Measurements from ENCODE around the gene FFAR4. TPM values are rescaled to one million over a fixed set of nuclear protein-coding genes. Genes with fewer than 3 reads are reported as not detected.

The FFAR4 gene
- total RNA-seq, 1 donor from 2014 or later, result 1.5 TPM

DNA sequence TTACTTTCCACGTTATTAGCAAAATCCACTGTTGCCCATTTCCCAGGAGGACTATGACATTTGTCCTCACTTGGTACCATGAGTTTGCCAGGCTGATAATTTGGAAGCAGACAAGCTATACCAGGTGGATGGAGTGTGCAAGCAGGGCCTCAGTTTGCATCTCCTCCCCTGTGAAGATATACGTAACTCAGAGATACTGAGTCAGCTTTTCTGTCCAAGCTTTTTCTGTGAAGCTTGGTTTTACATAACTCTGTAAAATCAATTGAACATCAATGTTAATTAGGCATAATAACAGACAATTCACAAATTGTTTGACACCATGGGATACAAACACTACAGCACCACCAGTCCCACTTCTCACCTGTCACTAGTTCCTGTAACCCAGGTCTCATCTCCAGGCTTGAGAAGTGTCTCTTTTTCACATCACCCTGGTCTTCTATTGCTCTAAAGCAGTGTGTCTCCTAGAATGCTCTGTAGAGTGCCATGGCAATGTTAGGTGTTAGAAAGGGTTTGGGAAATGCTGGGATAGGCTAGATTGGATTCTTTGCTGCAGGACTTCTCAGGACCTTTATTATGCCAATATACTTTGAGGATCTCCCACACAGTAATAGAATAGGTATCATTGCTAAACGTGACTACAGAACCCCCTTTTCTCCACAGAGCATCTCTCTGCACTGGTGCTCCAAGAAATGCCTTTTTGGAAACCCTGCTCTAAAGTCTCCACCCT lies 13.7 kb downstream of the FFAR4 start:
- Histone ChIP-seq H3K4me3 (no peak overlapping the region), H3K9me3 (no peaks in the 10 kb centered on the region), H3K4me1 (no peaks in the 10 kb centered on the region), H3K27ac (no peak overlapping the region), H3K36me3 (no peaks in the 10 kb centered on the region), H3K27me3 (no peaks in the 10 kb centered on the region)
- intact Hi-C loops (cut with DNase I), result no loop called here
- TF ChIP-seq POLR2AphosphoS5 (IDR thresholded peaks at IDR 0.05; ENCODE audit: insufficient read depth in 1 of 2, low read depth in 1 of 2), result no peak
- no peak for TF ChIP-seq POLR2A (IDR thresholded peaks at IDR 0.05)
- TF ChIP-seq, protein P1, sequence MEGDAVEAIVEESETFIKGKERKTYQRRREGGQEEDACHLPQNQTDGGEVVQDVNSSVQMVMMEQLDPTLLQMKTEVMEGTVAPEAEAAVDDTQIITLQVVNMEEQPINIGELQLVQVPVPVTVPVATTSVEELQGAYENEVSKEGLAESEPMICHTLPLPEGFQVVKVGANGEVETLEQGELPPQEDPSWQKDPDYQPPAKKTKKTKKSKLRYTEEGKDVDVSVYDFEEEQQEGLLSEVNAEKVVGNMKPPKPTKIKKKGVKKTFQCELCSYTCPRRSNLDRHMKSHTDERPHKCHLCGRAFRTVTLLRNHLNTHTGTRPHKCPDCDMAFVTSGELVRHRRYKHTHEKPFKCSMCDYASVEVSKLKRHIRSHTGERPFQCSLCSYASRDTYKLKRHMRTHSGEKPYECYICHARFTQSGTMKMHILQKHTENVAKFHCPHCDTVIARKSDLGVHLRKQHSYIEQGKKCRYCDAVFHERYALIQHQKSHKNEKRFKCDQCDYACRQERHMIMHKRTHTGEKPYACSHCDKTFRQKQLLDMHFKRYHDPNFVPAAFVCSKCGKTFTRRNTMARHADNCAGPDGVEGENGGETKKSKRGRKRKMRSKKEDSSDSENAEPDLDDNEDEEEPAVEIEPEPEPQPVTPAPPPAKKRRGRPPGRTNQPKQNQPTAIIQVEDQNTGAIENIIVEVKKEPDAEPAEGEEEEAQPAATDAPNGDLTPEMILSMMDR (IDR thresholded peaks at IDR 0.05), result no peak
- DNase-seq (ENCODE audit: extremely low spot score in 2 of 2), result no peak

GRCh38 chr10:93580828-93581227 lies 14.4 kb downstream of the FFAR4 start:
- TF ChIP-seq POLR2AphosphoS5 (IDR thresholded peaks at IDR 0.05; ENCODE audit: insufficient read depth in 1 of 2, low read depth in 1 of 2), result no peak
- Histone ChIP-seq H3K36me3 (no peaks in the 10 kb centered on the region), H3K27ac (no peak overlapping the region), H3K27me3 (no peaks in the 10 kb centered on the region), H3K4me3 (no peak overlapping the region), H3K4me1 (no peaks in the 10 kb centered on the region), H3K9me3 (no peaks in the 10 kb centered on the region)
- no peak for DNase-seq (ENCODE audit: extremely low spot score in 2 of 2)
- intact Hi-C loops (cut with DNase I), result no loop called here

DNA sequence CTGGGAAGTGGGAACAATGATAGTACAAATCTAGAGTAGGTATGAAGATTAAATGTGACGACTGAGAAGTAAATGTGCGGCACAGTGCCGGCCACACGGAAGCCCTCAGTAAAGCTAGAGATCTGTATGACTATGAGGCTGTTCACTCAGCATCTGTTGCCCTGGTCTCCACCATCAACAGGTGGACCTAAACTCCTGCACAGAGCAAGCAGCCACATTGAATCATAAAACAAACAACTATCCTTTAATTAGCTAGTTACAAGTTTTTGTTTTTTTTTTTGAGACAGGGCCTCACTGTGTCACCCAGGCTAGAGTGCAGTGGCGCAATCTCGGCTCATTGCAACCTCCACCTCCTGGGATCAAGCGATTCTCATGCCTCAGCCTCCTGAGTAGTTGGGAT lies 18.0 kb downstream of the FFAR4 start:
- H3K27me3 ChIP-seq, result no peaks in the 10 kb centered on the region
- no peak overlapping the region for H3K27ac ChIP-seq
- H3K9me3 ChIP-seq, result no peaks in the 10 kb centered on the region
- no peak for DNase-seq (ENCODE audit: extremely low spot score in 2 of 2)
- H3K4me3 ChIP-seq, result no peak overlapping the region
- H3K36me3 ChIP-seq, result no peaks in the 10 kb centered on the region
- intact Hi-C loops (cut with DNase I), result no loop called here
- TF ChIP-seq POLR2AphosphoS5 (IDR thresholded peaks at IDR 0.05; ENCODE audit: insufficient read depth in 1 of 2, low read depth in 1 of 2) (no peak), POLR2A (IDR thresholded peaks at IDR 0.05) (no peak)
- TF ChIP-seq, protein P1 (IDR thresholded peaks at IDR 0.05), result no peak
- H3K4me1 ChIP-seq, result no peaks in the 10 kb centered on the region

DNA sequence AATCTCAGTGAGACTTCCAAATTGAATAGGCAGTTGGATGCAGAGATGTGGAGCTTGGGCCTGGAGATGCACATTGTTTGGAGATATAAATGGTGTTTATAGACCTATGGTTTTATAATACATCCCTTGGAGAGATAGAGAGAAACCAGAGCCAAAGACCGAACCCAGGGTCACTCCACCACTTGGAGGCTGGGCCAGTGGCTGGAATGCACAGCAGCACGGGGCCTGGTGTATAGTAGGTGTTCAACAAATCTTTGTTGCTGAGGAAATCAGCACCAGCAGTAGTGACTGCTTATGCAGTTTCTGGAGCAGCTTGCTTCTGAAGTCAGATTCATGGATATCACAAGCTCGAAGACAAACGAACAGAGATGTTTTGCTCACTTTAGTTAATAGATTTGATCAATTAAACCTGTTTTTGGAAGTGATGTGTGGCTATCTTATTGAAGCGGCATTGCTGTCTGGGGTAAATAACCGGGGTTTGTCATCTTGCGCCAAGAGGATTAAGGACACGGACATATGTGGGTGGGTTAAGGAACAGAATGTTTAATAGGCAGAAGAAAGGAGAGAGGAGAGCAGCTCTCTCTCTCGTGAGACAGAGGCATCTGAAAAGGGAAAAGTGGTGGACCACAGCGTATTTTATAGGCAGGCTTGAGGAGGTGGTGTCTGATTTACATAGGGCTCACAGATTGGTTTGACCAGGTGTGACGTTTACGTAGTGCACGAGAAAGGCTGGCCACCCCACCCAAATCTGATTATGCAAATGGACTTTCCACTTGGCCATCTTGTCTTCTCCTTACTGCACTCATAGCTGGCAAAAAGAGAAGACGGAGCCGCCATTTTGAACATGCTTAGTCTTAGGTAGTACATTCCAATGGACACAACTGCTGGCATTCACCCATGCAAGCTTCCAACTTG lies 23.4 kb downstream of the FFAR4 start:
- TF ChIP-seq POLR2A (IDR thresholded peaks at IDR 0.05) (no peak), POLR2AphosphoS5 (IDR thresholded peaks at IDR 0.05; ENCODE audit: insufficient read depth in 1 of 2, low read depth in 1 of 2) (no peak)
- TF ChIP-seq, protein P1 (IDR thresholded peaks at IDR 0.05), result no peak
- Histone ChIP-seq H3K27ac (no peak overlapping the region), H3K27me3 (no peaks in the 10 kb centered on the region), H3K4me3 (no peak overlapping the region), H3K4me1 (no peaks in the 10 kb centered on the region), H3K9me3 (no peaks in the 10 kb centered on the region), H3K36me3 (no peaks in the 10 kb centered on the region)
- DNase-seq (ENCODE audit: extremely low spot score in 2 of 2), result no peak
- intact Hi-C loops (cut with DNase I), result no loop called here

DNA sequence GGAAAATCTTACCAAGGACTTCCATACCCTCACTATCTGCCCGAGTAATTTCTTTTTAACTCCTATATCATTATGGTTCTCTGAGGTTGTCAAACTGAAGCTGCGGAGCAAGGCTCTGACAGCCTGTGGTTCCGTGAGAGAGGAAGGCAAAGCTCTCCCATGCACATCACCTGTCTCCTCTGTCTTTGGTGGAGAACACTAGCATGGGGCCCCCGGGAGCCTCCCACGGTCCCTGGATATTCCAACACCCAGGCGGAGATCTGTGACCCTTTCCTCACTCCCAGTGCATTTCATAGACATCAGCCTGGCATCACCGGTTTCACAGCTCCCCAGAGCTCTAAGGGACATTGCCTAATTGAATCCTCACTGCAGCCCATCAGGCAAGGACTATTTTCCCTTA lies 24.2 kb downstream of the FFAR4 start:
- H3K36me3 ChIP-seq, result no peaks in the 10 kb centered on the region
- H3K27ac ChIP-seq, result no peak overlapping the region
- no peak overlapping the region for H3K4me3 ChIP-seq
- H3K9me3 ChIP-seq, result no peaks in the 10 kb centered on the region
- no peaks in the 10 kb centered on the region for H3K4me1 ChIP-seq
- no peaks in the 10 kb centered on the region for H3K27me3 ChIP-seq
- TF ChIP-seq, protein P1 (IDR thresholded peaks at IDR 0.05), result no peak
- TF ChIP-seq POLR2AphosphoS5 (IDR thresholded peaks at IDR 0.05; ENCODE audit: insufficient read depth in 1 of 2, low read depth in 1 of 2), result no peak
- TF ChIP-seq POLR2A (IDR thresholded peaks at IDR 0.05), result no peak
- intact Hi-C loops (cut with DNase I), result no loop called here
- no peak for DNase-seq (ENCODE audit: extremely low spot score in 2 of 2)
